OCI-LY7 (cell line): ENCODE measurements around the gene RBM42.

Source experiments
- EZH2phosphoT487 ChIP-seq: fragments of 200-600 bp; sonication (generic); IDR thresholded peaks from 2 replicates; pipeline ENCODE4 v1.6.1; 2018; ENCODE audit warnings: low read depth, borderline replicate concordance, mild to moderate bottlenecking, mixed run types, antibody characterized with exemption, low read length, moderate library complexity, mixed read lengths
- TF ChIP-seq, protein P1 (sequence below): fragments of 200-600 bp; sonication (generic); conservative IDR thresholded peaks from 2 replicates; pipeline ENCODE4 v1.5.1; 2014; ENCODE audit warnings: mild to moderate bottlenecking, antibody characterized with exemption, low read length, moderate library complexity, mixed read lengths

DNA sequence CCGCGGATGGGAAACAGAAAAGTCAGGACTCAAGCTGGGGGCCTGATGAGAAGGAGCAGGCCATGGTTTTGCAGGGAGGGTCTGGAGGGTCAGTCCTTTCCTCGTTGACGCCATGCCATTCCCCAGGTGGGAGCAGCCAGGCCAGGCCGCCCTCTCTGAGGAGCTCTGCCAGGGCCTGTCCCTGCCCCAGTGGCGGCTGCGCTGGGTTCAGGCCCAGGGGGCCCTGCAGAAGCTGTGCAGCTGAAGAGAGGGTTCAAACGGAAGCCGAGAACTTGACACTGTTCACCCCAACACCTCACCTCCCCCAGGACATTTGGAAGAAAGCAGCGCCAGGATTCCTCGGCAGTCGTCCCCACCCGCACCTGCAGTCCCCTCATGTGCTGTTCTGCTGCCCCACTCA, 6.1 kb upstream of the RBM42 start:
- TF ChIP-seq, protein P1, sequence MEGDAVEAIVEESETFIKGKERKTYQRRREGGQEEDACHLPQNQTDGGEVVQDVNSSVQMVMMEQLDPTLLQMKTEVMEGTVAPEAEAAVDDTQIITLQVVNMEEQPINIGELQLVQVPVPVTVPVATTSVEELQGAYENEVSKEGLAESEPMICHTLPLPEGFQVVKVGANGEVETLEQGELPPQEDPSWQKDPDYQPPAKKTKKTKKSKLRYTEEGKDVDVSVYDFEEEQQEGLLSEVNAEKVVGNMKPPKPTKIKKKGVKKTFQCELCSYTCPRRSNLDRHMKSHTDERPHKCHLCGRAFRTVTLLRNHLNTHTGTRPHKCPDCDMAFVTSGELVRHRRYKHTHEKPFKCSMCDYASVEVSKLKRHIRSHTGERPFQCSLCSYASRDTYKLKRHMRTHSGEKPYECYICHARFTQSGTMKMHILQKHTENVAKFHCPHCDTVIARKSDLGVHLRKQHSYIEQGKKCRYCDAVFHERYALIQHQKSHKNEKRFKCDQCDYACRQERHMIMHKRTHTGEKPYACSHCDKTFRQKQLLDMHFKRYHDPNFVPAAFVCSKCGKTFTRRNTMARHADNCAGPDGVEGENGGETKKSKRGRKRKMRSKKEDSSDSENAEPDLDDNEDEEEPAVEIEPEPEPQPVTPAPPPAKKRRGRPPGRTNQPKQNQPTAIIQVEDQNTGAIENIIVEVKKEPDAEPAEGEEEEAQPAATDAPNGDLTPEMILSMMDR, result no peak
- no peak for TF ChIP-seq EZH2phosphoT487
